HG03064 (cell line): Measurements from ENCODE around the gene ICAM5.

Experiments used
- ATAC-seq: cut with Tn5 transposase; IDR thresholded peaks from one replicate; pipeline ENCODE4 v1.9.1; 2021; ENCODE audit warnings: low read depth; ENCODE audit not compliant: unreplicated experiment

The ICAM5 gene

DNA sequence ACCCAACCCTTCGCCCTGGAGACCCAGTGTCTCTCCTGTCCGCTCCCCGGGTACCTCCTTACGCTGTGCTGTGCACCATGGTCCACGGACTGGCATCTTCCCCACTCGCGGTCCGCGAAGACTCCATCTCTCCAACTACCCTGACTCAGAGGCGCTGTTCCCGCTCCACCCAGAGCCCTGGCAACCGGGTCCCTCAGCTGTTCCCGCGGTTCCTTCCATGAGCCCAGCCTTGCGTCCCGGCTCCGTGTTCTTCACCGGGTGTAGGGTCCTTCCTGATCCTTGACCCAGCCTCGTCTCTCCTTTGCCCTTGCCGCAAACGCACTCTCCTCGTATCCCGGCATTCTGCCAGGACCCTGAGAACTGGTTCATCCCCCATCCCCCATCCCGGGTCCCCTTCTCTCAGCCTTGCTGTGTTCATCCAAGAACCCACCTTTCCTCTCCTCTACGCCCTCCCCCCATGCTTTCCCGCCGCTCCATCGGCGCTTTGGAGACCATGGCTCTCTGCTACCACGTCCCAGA is 664 bp downstream of the ICAM5 start:
- no peak for ATAC-seq

GRCh38 chr19:10290876-10291553 is 1.3 kb downstream of the ICAM5 start:
- ATAC-seq = no peak

DNA sequence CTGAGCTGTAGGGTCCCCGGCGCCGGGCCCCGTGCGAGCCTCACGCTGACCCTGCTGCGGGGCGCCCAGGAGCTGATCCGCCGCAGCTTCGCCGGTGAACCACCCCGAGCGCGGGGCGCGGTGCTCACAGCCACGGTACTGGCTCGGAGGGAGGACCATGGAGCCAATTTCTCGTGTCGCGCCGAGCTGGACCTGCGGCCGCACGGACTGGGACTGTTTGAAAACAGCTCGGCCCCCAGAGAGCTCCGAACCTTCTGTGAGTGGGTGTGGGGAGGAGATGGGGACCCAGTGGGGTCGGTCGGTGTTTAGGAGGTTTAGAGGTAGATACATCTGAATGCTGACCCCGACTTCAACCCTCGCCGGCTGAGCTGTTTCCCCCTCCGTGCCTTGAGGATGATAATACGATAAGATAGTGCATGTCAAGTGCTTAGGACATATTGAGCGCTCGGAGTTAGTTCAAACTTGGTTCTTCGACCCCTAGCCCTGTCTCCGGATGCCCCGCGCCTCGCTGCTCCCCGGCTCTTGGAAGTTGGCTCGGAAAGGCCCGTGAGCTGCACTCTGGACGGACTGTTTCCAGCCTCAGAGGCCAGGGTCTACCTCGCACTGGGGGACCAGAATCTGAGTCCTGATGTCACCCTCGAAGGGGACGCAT is 1.9 kb downstream of the ICAM5 start:
- no peak for ATAC-seq

GRCh38 chr19:10292206-10292788 is 2.5 kb downstream of the ICAM5 start:
- peak; percentile 42 for ATAC-seq

GRCh38 chr19:10292789-10293636 is 3.3 kb downstream of the ICAM5 start:
- no peak for ATAC-seq

DNA sequence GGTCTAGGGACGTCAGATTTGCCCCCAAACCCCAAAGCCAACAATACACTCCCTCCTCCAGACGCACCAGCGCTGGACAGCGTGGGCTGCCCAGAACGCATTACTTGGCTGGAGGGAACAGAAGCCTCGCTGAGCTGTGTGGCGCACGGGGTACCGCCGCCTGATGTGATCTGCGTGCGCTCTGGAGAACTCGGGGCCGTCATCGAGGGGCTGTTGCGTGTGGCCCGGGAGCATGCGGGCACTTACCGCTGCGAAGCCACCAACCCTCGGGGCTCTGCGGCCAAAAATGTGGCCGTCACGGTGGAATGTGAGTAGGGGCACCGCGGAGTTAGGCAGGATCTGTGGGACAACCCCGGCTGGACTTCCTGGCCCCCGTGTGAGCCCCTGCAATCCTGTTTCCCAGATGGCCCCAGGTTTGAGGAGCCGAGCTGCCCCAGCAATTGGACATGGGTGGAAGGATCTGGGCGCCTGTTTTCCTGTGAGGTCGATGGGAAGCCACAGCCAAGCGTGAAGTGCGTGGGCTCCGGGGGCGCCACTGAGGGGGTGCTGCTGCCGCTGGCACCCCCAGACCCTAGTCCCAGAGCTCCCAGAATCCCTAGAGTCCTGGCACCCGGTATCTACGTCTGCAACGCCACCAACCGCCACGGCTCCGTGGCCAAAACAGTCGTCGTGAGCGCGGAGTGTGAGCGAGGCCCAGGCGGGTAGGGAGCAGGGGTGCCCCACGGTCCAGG is 4.0 kb downstream of the ICAM5 start:
- ATAC-seq = no peak

GRCh38 chr19:10294368-10294697 is 4.6 kb downstream of the ICAM5 start:
- no peak for ATAC-seq

- no peak for ATAC-seq
Measured at GRCh38 chr19:10295305-10295846, 5.6 kb downstream of the ICAM5 start.

DNA sequence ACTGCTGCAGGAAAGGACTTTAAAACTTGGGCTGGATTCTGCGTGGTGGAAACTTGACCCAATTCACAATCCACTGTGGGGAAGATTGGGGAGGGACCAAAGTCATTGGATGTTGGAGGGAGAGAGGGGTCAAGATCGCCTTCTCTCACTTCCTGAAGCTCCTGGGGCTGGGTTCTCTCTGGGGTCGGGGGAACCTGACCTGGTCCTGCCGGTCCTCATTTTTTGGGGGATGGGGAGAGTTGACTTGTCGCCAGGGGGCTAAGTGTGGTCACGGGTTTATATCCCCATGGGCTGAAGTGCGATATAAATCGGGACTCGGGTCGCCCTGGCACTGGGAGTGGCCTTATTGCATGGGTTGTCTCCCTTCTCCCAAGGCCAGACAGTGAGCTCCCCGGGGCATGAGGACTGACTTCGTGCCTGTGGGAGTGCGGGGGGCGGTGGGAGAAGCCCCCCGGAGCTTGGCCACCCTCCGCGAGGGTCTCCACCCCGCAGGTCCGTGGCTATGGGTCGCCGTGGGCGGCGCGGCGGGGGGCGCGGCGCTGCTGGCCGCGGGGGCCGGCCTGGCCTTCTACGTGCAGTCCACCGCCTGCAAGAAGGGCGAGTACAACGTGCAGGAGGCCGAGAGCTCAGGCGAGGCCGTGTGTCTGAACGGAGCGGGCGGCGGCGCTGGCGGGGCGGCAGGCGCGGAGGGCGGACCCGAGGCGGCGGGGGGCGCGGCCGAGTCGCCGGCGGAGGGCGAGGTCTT is 6.3 kb downstream of the ICAM5 start:
- ATAC-seq = no peak

- no peak for ATAC-seq
Measured at GRCh38 chr19:10299545-10300458, 10.1 kb downstream of the ICAM5 start.

DNA sequence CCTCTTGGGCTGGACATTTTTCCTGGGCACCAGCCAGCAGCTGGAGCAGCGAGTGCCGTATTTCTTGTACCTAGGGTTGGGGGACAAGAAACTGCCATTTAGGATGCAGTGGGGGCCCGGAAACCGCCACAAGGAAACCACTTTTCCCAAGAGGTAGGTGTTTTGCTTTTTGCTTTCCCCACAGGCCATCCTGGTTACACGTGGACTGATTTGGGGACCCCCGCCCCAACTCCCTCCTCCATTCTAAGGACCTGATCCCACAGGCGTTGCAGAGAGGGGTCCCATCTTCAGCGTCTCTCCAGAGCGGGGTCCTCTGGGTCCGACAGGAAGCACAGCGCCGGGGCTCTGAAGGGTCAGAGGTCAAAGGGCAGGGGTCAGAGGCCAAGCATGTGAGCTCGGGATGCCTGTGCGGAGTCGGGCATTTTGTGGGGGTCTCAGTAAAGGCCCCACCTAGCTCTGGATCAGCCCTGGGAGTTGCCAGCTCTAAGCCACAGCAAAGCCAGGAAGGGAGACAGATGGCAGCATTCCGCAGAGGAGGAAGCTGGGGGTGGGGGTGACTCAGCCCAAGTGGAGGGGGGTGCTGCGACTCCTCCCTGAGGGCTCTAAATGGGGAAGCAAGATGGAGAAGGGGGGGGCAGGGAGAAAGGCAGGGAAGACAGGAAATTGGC is 15.5 kb downstream of the ICAM5 start:
- no peak for ATAC-seq

DNA sequence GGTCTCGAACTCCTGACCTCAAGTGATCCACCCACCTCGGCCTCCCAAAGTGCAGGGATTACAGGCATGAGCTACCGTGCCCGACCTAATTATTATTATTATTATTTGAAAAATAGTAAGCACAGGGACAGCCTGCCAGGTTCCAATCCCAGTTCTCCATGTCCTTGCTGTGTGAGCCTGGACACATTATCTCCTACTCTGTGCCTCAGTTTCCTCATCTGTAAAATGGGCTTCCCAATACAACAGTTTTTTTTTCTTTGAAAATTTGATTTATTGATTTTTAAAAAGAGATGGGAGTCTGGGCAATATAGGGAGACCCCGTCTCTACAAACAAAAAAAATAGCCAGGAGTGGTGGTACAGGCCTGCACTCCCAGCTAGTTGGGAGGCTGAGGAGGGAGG is 16.6 kb downstream of the ICAM5 start:
- ATAC-seq = no peak

DNA sequence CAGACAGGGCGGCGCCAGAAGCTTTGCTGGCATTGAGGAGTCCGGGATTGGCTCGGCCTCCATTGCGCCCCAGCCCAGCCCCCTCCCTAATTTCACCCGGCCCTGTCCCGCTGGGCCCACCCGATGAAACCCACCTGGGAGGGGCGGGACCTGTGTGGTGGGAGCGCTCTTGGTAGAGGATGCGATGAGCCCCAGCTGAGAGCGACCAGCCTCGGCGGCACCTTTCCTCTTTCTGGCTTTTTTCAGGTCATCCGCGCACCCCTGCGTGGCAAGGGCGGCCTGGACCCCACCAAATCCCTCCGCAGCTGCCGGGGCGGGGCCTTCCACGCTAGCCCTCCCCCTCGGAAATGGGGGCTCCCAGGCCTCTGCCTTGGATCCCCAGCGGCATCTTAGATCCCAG is 19.7 kb downstream of the ICAM5 start, which contains the start of gene ZGLP1:
Gene ZGLP1 (minus strand): TSS at position 393 of the 400 bp plus-strand sequence.
- ATAC-seq = no peak

DNA sequence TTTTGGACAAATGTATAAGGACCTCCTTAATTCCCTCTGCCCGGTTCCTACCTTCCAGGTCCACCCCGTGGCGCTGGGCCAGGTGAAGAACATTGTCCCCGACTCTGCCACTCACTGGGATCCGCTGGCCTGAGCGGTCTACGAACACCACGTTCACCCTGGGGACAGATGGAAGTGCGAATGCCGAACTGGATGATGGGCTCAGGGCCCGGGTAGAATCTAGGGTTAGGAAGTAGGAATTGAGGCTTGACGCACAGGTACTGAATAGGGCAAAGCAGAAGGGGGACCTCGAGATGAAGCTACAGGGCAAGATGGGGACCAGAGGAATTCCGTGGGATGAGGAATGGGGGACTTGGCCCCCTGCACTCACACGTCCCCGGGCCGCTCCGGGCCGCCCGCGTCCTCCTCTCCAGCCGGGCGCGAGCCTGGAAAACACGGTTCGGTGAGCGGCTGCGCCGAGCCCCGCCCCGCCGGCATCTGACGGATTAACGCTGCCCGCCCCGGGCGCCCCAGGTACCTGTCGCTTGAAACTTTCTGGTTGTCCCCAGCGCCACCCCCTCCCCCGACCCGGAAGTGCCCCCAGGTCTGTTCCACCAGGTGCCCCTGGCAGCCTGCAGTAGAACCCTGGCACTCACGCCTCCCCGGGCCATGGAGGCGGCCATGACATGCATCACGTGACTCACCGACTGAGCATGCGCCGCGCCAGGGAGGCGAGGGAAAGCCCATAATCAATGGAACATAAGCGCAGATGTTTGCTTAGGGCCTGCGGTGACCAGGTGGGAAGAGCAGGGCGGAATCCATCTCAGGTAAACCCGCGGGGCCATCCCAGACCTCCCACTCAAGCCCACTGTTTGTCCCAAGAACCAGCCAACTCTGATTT is 25.8 kb downstream of the ICAM5 start, which contains the start of gene FDX2:
Gene FDX2 (minus strand): TSS at position 681 of the 880 bp plus-strand sequence. CDS start 19 bp downstream, at position 662.
- no peak for ATAC-seq

DNA sequence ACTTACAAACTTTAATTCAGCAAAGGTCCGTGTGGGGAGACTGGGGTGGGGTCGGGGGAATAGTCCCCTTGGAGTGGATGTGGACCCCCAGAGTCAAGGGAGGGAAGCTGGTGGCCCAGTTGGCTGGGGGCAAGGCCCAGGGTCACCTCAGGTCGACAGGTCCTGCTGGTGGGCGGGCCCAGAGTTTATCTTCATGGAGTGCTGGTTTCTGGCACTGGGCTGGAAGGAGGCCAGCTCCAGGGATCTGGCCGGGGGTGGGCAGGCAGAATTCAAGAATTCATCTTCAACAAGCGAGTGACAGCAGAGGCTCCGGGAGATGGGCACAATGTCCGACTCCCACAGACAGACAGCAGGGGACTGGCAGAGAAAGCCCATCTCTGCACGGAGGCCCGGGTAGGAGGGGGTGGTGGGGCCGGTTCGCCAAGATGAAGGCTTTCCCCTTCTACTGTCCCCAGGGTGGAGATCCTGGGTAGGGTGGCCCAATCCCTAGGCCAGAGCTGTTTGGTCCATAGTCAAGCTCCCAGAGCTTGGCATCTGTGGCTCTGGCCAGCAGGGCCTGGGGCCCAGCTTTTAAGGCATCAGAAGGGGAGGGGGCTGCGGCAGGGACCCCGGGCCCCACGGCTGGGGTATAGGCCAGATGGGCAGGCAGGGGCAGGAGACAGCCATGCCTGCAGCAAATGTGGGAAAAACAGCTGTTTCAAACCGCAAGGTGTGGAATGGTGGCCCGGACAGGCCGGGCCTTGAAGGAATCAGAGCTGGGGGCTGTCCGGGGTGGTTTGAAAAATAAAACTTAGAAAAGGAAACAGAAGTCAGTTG is 26.7 kb downstream of the ICAM5 start:
- no peak for ATAC-seq
